B cell (primary cell): ENCODE measurements around the gene CACNB2. TPM values are rescaled to one million over a fixed set of nuclear protein-coding genes. Genes with fewer than 3 reads are reported as not detected.

Experiments
- ATAC-seq: fragments of 200-7000 bp; cut with Tn5 transposase; one replicate; pipeline ENCODE4 v1.10.0; 2021; ENCODE audit warnings: low read depth, mild to moderate bottlenecking, moderate number of reproducible peaks, moderate library complexity
- CTCF ChIA-PET: fragments of 350-600 bp; sonication (Branson Sonifier 250); formaldehyde crosslinking; loops from one replicate; lab custom pipeline; 2021; ENCODE audit warnings: antibody characterized with exemption, inconsistent platforms; lab: Charles Lee
- POLR2A ChIA-PET: fragments of 350-600 bp; sonication (Branson Sonifier 250); formaldehyde crosslinking; loops from one replicate; lab custom pipeline; 2021; ENCODE audit warnings: antibody characterized with exemption; lab: Charles Lee
- DNase-seq: peaks from one replicate; pipeline ENCODE4 v3.0.0; 2013
- H2AFZ ChIP-seq: 2 replicates; pipeline ENCODE4 v1.6.1; 2012; ENCODE audit warnings: mild to moderate bottlenecking, low read depth, low read length; ENCODE audit not compliant: insufficient read depth, poor library complexity, severe bottlenecking
- H3K27ac ChIP-seq, 2 donors: 1 replicate in 1 of 2; 2 replicates in 1 of 2; pipeline ENCODE4 v1.5.1; 2012 to 2013; ENCODE audit warnings: low read length in 2 of 2, mild to moderate bottlenecking in 2 of 2, moderate library complexity in 1 of 2
- H3K27me3 ChIP-seq, 4 experiments: fragments of 200-600 bp in 1 of 4; sonication (generic) in 1 of 4; replicated peaks in 1 of 4; 1 replicate in 2 of 4; 2 replicates in 2 of 4; pipeline versions ENCODE4 v1.6.1 to v1.7.0; 2013 to 2016; ENCODE audit warnings: low read length in 3 of 4, mild to moderate bottlenecking in 2 of 4, mixed read lengths in 1 of 4, moderate library complexity in 1 of 4; ENCODE audit not compliant: insufficient read depth in 4 of 4, control insufficient read depth in 3 of 4; ENCODE audit errors: control extremely low read depth in 1 of 4
- H3K36me3 ChIP-seq, 2 experiments: replicated peaks in 1 of 2; 1 replicate in 1 of 2; 2 replicates in 1 of 2; pipeline versions ENCODE4 v1.6.1 to v1.7.1; 2013; ENCODE audit warnings: low read length in 1 of 2; ENCODE audit not compliant: insufficient read depth in 2 of 2, control insufficient read depth in 1 of 2; ENCODE audit errors: control extremely low read depth in 1 of 2, extremely low read depth in 1 of 2
- H3K4me1 ChIP-seq, 2 donors: fragments of 200-600 bp in 1 of 2; sonication (generic) in 1 of 2; 1 replicate in 1 of 2; 2 replicates in 1 of 2; pipeline versions ENCODE4 v1.5.1 to v1.6.1; 2013 to 2017; ENCODE audit warnings: low read length in 2 of 2; ENCODE audit not compliant: control insufficient read depth in 2 of 2, insufficient read depth in 2 of 2
- H3K4me2 ChIP-seq: replicated peaks from 2 replicates; pipeline ENCODE3; 2012; ENCODE audit warnings: mild to moderate bottlenecking, low read depth, low read length; ENCODE audit not compliant: poor library complexity, severe bottlenecking
- H3K4me3 ChIP-seq, 5 experiments: fragments of 200-600 bp in 1 of 5; sonication (generic) in 1 of 5; 1 replicate in 3 of 5; 2 replicates in 2 of 5; pipeline versions ENCODE4 v1.5.1 to v1.7.0; 2011 to 2016; ENCODE audit warnings: low read length in 4 of 5, mild to moderate bottlenecking in 4 of 5, low read depth in 2 of 5, control low read depth in 1 of 5, moderate library complexity in 1 of 5; ENCODE audit not compliant: insufficient read depth in 1 of 5; ENCODE audit errors: control extremely low read depth in 1 of 5, extremely low read depth in 1 of 5
- H3K79me2 ChIP-seq: fragments of 200-600 bp; sonication (generic); one replicate; pipeline ENCODE4 v1.6.0; 2016; ENCODE audit warnings: low read length; ENCODE audit not compliant: control insufficient read depth, insufficient read depth
- H3K9ac ChIP-seq: fragments of 200-600 bp; sonication (generic); 2 replicates; pipeline ENCODE4 v1.6.1; 2017; ENCODE audit warnings: mild to moderate bottlenecking, low read length, moderate library complexity
- H3K9me3 ChIP-seq, 3 donors: one replicate each; pipeline versions ENCODE4 v1.6.1 to v1.7.1; 2013; ENCODE audit warnings: low read length in 2 of 3; ENCODE audit not compliant: control insufficient read depth in 2 of 3, insufficient read depth in 1 of 3; ENCODE audit errors: control extremely low read depth in 1 of 3
- H4K20me1 ChIP-seq: 2 replicates; pipeline ENCODE4 v1.6.0; 2012; ENCODE audit warnings: mild to moderate bottlenecking, low read length; ENCODE audit not compliant: insufficient read depth, control insufficient read depth, poor library complexity, severe bottlenecking
- H3K27ac Mint-ChIP-seq: one replicate; pipeline ENCODE4 v1.8.0; 2021; ENCODE audit warnings: mixed read lengths
- H3K27me3 Mint-ChIP-seq: one replicate; pipeline ENCODE4 v1.8.0; 2021; ENCODE audit warnings: mixed read lengths
- H3K4me1 Mint-ChIP-seq: one replicate; pipeline ENCODE4 v1.8.0; 2021; ENCODE audit warnings: mixed read lengths
- H3K4me3 Mint-ChIP-seq: one replicate; pipeline ENCODE4 v1.8.0; 2021; ENCODE audit warnings: mixed read lengths
- H3K9me3 Mint-ChIP-seq: one replicate; pipeline ENCODE4 v1.8.0; 2022; ENCODE audit warnings: mixed read lengths; ENCODE audit not compliant: insufficient read depth
- CTCF ChIP-seq: fragments of 200-600 bp; IDR thresholded peaks from one replicate; pipeline ENCODE4 v1.8.0; 2022; ENCODE audit warnings: antibody characterized with exemption, mild to moderate bottlenecking
- EZH2 ChIP-seq: IDR thresholded peaks from 2 replicates; pipeline ENCODE4 v1.6.1; 2012; ENCODE audit warnings: borderline replicate concordance, low read depth, mild to moderate bottlenecking, moderate library complexity, low read length; ENCODE audit not compliant: insufficient read depth, poor library complexity, severe bottlenecking
- WGBS: methylation state at CpG from one replicate; pipeline ENCODE4 v1.1.5; 2013; ENCODE audit warnings: missing lambda C conversion rate; ENCODE audit not compliant: insufficient coverage; 5-methylcytosine and 5-hydroxymethylcytosine counted together
- intact Hi-C: fragments of 100-400 bp; cut with micrococcal nuclease; formaldehyde crosslinking; loops from one replicate; pipeline ENCODE4 v1.10.0; 2022
- polyA plus RNA-seq: library from polyadenylated mRNA; depleted of rRNA; stranded (reverse); fragments of >200 nt; gene quantifications from 2 replicates; pipeline ENCODE4 v1.2.3, GENCODE V29; 2012
- total RNA-seq, 2 donors: library from RNA; stranded (reverse); fragments of 120-200 nt in 1 of 2; gene quantifications; 1 replicate in 1 of 2; 2 replicates in 1 of 2; pipeline versions ENCODE4 v1.2.3 to v1.2.4, GENCODE V29; 2013 to 2022

Gene CACNB2
- total and polyA plus RNA-seq, 2 donors (not counting 1 experiment from before 2014, with no cell fraction given): not detected

- no peak for TF ChIP-seq EZH2
- TF ChIP-seq CTCF: no peak
- Histone ChIP-seq H3K27me3 (no peaks in the 10 kb centered on the region), H4K20me1 (no peaks in the 10 kb centered on the region), H3K4me1 (no peaks in the 10 kb centered on the region), H3K79me2 (no peaks in the 10 kb centered on the region), H3K4me2 (no peak overlapping the region), H3K9me3 (no peaks in the 10 kb centered on the region), H3K4me3 (no peak overlapping the region), H3K9ac (no peak overlapping the region), H3K27ac (no peak overlapping the region), H2AFZ (no peak overlapping the region), H3K36me3 (no peaks in the 10 kb centered on the region)
- ChIA-PET POLR2A (no interaction called here), CTCF (no interaction called here)
- 100% methylated on average over 1 of the region's 4 CpGs for WGBS
- Mint-ChIP-seq H3K4me3 (no peak overlapping the region), H3K27me3 (no peaks in the 10 kb centered on the region), H3K4me1 (no peaks in the 10 kb centered on the region), H3K9me3 (no peaks in the 10 kb centered on the region), H3K27ac (no peak overlapping the region)
- ATAC-seq: no peak
- no peak for DNase-seq
- intact Hi-C loops: no loop called here
Observed at GRCh38 chr10:18498998-18499397, 358.8 kb downstream of the CACNB2 start.

GRCh38 chr10:18500576-18500975 is 360.4 kb downstream of the CACNB2 start:
- no peak overlapping the region for H3K27ac ChIP-seq
- no peak for ATAC-seq
- ChIA-PET CTCF (no interaction called here), POLR2A (no interaction called here)
- no peak overlapping the region for H3K4me3 ChIP-seq
- Mint-ChIP-seq H3K9me3 (no peaks in the 10 kb centered on the region), H3K27ac (no peak overlapping the region), H3K4me1 (no peaks in the 10 kb centered on the region), H3K4me3 (no peak overlapping the region), H3K27me3 (no peaks in the 10 kb centered on the region)
- H3K4me1 ChIP-seq: no peaks in the 10 kb centered on the region
- H3K9me3 ChIP-seq: no peaks in the 10 kb centered on the region
- H3K79me2 ChIP-seq: no peaks in the 10 kb centered on the region
- DNase-seq: no peak
- WGBS: 96% methylated on average over 7 of the region's 7 CpGs
- no peak overlapping the region for H3K4me2 ChIP-seq
- H3K27me3 ChIP-seq: no peaks in the 10 kb centered on the region
- TF ChIP-seq CTCF: no peak
- no peak for TF ChIP-seq EZH2
- H2AFZ ChIP-seq: no peak overlapping the region
- intact Hi-C loops: no loop called here
- H4K20me1 ChIP-seq: no peaks in the 10 kb centered on the region
- H3K36me3 ChIP-seq: no peaks in the 10 kb centered on the region
- no peak overlapping the region for H3K9ac ChIP-seq
